WERI-Rb-1 (cell line): ENCODE data around the gene PTEN.
A peak's percentile ranks its signal among the peaks of the same experiment; 100 is the strongest.
"Not testable (repeated sequence)": the region's sequence is repeated elsewhere in the genome, so short reads cannot be mapped to it uniquely, and the experiment has no call there.

Experiments
- DNase-seq: peaks from one replicate; pipeline ENCODE4 v3.0.0-alpha.2; 2020
- H3K27ac ChIP-seq: fragments of 250-450 bp; sonication (Bioruptor Pico); 2 replicates; pipeline ENCODE4 v1.5.1; 2020; ENCODE audit warnings: mild to moderate bottlenecking, moderate library complexity
- H3K27me3 ChIP-seq: fragments of 250-450 bp; sonication (Bioruptor Pico); 2 replicates; pipeline ENCODE4 v1.5.1; 2021; ENCODE audit warnings: mild to moderate bottlenecking, low read depth, moderate library complexity; ENCODE audit not compliant: insufficient read depth, severe bottlenecking
- H3K36me3 ChIP-seq: fragments of 250-450 bp; sonication (Bioruptor Pico); 2 replicates; pipeline ENCODE4 v1.5.1; 2020; ENCODE audit warnings: mild to moderate bottlenecking, moderate library complexity
- H3K4me3 ChIP-seq: 2 replicates; pipeline ENCODE4 v1.5.1; 2011; ENCODE audit warnings: low read depth, mild to moderate bottlenecking, control low read depth, low read length
- H3K9me3 ChIP-seq: fragments of 250-450 bp; sonication (Bioruptor Pico); 2 replicates; pipeline ENCODE4 v1.5.1; 2021; ENCODE audit warnings: mild to moderate bottlenecking, moderate library complexity; ENCODE audit not compliant: severe bottlenecking
- TF ChIP-seq, protein P1 (sequence below): IDR thresholded peaks from 2 replicates; pipeline ENCODE4 v1.5.1; 2011; ENCODE audit warnings: low read depth, mild to moderate bottlenecking, control low read depth, inconsistent platforms, low read length

PTEN gene

GRCh38 chr10:87866412-87866974 is 3.1 kb downstream of the PTEN start:
- Histone ChIP-seq H3K36me3 (no peaks in the 10 kb centered on the region), H3K27ac (no peak overlapping the region), H3K27me3 (no peaks in the 10 kb centered on the region), H3K4me3 (peak overlapping the region; percentile 68), H3K9me3 (no peaks in the 10 kb centered on the region)
- TF ChIP-seq, protein P1, sequence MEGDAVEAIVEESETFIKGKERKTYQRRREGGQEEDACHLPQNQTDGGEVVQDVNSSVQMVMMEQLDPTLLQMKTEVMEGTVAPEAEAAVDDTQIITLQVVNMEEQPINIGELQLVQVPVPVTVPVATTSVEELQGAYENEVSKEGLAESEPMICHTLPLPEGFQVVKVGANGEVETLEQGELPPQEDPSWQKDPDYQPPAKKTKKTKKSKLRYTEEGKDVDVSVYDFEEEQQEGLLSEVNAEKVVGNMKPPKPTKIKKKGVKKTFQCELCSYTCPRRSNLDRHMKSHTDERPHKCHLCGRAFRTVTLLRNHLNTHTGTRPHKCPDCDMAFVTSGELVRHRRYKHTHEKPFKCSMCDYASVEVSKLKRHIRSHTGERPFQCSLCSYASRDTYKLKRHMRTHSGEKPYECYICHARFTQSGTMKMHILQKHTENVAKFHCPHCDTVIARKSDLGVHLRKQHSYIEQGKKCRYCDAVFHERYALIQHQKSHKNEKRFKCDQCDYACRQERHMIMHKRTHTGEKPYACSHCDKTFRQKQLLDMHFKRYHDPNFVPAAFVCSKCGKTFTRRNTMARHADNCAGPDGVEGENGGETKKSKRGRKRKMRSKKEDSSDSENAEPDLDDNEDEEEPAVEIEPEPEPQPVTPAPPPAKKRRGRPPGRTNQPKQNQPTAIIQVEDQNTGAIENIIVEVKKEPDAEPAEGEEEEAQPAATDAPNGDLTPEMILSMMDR = no peak
- DNase-seq = no peak

DNA sequence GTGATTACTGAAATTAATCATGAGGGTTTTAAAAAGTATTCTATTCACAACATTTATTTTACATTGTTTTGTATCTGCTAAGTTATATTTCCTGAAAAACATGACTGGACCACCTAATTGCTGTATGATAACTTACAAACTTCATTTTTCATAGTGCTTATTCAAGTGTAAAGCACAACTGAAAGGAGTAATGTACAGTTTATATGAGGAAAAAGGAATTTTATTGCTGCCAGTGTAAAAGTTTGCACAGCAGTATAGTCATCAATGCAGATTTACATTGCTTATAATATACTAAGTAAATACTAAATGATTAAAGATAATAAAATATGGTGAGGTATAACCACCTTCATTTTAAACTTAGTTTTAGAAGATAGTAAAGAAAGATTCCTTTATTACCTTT is 4.0 kb downstream of the PTEN start:
- Histone ChIP-seq H3K27me3 (no peaks in the 10 kb centered on the region), H3K27ac (no peak overlapping the region), H3K9me3 (no peaks in the 10 kb centered on the region), H3K36me3 (no peaks in the 10 kb centered on the region), H3K4me3 (no peak overlapping the region)
- no peak for DNase-seq
- TF ChIP-seq, protein P1 = no peak

DNA sequence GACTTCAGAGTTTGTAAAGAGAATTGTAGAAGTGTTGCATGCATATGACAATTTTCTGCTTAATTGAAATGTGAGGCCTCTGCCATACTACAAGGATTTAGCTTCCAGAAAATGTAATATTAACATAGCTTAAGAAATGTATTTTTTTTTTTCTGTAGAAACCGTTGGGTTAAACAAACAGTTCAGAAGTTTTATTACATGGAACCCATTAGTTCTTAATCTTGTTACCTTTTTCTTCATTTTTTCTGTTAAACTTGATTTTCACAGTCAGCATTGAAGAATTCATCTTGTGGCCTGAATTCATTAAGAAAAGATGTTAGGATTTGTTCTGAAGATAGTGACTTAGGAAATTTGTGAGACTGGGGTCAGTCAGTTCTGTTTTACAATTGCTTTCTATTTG is 4.9 kb downstream of the PTEN start:
- TF ChIP-seq, protein P1 = no peak
- DNase-seq = no peak
- Histone ChIP-seq H3K9me3 (no peaks in the 10 kb centered on the region), H3K4me3 (no peak overlapping the region), H3K27me3 (no peaks in the 10 kb centered on the region), H3K36me3 (no peaks in the 10 kb centered on the region), H3K27ac (no peak overlapping the region)

GRCh38 chr10:87869139-87869538 is 5.7 kb downstream of the PTEN start:
- H3K9me3 ChIP-seq, H3K36me3 ChIP-seq, H3K27ac ChIP-seq, DNase-seq, H3K27me3 ChIP-seq, H3K4me3 ChIP-seq: not testable (repeated sequence)

DNA sequence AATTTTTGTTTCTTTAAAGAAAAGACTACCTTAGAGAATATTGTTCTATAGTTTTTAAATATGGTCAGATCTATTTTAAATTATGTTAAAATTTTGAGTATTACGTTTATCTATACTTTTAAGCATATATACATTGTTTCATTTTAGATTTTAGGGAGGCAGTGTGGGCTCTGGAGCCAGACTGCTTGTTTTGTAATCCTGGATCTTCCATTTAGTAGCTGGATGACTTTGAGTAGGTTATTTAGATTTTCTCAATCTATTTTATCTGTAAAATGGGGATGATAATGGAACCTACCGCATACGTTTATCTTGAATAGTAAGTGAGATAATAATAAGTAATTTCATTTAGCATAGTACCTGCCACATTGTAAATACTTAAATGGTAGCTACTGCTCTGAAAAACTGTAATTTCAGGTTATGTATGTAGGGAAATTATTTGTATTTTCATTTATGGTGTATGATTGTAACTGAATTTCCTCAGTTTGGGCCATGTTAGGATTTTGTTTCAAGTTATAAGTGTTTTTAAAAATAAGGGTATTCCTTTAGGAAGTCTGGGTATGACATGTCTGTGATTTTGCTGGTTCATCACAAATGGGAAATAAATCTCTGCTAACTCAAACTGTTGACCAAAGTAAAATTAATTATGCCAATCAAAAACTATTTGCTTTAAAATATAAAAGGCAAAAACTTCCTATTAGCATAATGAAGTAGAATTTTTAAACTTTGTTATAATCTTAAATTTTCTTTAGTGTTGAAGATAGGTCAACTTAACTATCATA is 6.5 kb downstream of the PTEN start:
- TF ChIP-seq, protein P1 = no peak
- DNase-seq = no peak
- Histone ChIP-seq H3K9me3 (no peaks in the 10 kb centered on the region), H3K4me3 (no peak overlapping the region), H3K27ac (no peak overlapping the region), H3K36me3 (no peaks in the 10 kb centered on the region), H3K27me3 (no peaks in the 10 kb centered on the region)

DNA sequence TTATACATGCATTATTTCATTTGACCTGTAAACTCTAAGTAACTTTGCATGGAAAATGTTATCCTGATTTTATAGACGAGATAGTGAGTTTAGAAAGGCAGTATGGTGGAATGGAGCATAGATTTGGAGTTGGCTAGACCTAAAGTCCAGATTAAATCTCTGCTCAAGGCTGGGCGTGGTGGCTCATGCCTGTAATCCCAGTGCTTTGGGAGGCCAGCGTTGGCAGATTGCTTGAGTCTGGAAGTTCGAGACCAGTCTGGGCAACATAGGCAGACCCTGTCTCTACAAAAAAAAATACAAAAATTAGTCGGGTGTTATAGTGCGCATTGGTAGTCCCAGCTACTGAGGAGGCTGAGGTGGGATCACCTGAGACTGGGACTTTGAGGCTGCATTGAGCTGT is 9.4 kb downstream of the PTEN start:
- H3K27me3 ChIP-seq = no peaks in the 10 kb centered on the region
- no peaks in the 10 kb centered on the region for H3K36me3 ChIP-seq
- H3K9me3 ChIP-seq = no peaks in the 10 kb centered on the region

More for the DNA sequence above, 9.4 kb downstream of the PTEN start:
- TF ChIP-seq, protein P1 = no peak
- no peak overlapping the region for H3K27ac ChIP-seq
- DNase-seq = no peak
- no peak overlapping the region for H3K4me3 ChIP-seq
